CD4-positive, alpha-beta T cell treated with Interleukin-17A for 1 hour (primary cell): ENCODE data around the gene VSTM4.
A peak's percentile ranks its signal among the peaks of the same experiment; 100 is the strongest.

Source experiments
- DNase-seq: peaks from one replicate; pipeline ENCODE4 v3.0.0-alpha.2; 2020

The VSTM4 gene

DNA sequence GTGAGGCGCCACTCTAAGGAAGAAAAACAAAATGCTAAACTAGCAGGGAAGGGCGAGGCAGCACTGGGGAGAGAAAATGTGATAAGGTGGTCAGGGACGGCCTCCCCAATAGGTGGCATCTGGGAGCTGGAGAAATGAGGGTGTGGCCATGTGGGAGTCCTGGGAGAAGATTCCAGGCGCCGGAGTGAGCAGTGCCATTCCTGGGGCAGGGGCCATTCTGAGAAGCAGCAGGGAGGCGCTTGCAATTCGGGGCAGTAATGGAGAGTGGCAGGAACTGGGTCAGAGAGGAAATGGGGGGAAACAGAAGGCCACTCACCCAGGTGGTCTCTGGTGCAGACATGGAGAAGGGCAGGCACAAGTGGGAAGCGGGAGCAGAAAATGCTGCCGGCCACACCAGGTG lies 113.9 kb downstream of the VSTM4 start:
- DNase-seq = no peak

- DNase-seq = no peak
Observed at GRCh38 chr10:49000437-49001398, 114.6 kb downstream of the VSTM4 start.

- DNase-seq = no peak
Observed at GRCh38 chr10:48999346-48999745, 116.0 kb downstream of the VSTM4 start.

DNA sequence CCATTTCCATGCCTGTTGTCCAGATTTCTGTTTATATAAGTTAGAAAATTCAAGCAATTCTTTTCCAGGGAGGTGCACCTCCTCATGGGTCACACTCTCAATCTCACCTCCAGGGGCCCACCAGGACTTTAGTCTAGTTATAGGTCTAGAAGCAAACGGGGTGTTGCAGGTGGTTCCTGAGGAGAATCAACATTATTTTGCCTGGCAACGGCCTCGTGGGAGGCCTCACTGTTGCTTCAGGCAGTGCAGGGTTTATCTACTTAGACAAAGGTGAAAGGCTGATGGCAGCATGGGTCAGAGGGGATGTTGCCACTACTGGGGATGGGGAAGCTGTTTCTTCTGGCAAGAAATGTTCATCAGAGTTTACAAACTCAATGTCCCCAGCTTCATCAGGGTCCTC lies 119.0 kb downstream of the VSTM4 start:
- DNase-seq = no peak

- DNase-seq = no peak
Observed at GRCh38 chr10:48993627-48994026, 121.7 kb downstream of the VSTM4 start.

- no peak for DNase-seq
Observed at GRCh38 chr10:48990226-48990625, 125.1 kb downstream of the VSTM4 start.

- DNase-seq = no peak
Observed at GRCh38 chr10:48985621-48986158, 129.6 kb downstream of the VSTM4 start.

GRCh38 chr10:48983648-48984351 lies 131.5 kb downstream of the VSTM4 start:
- no peak for DNase-seq

GRCh38 chr10:48982584-48982983 lies 132.7 kb downstream of the VSTM4 start:
- DNase-seq = no peak

GRCh38 chr10:48981310-48981907 lies 133.9 kb downstream of the VSTM4 start:
- peak; percentile 21 for DNase-seq

- no peak for DNase-seq
Observed at GRCh38 chr10:48978318-48978717, 137.0 kb downstream of the VSTM4 start.

- DNase-seq = no peak
Observed at GRCh38 chr10:48976196-48976595, 139.1 kb downstream of the VSTM4 start.

DNA sequence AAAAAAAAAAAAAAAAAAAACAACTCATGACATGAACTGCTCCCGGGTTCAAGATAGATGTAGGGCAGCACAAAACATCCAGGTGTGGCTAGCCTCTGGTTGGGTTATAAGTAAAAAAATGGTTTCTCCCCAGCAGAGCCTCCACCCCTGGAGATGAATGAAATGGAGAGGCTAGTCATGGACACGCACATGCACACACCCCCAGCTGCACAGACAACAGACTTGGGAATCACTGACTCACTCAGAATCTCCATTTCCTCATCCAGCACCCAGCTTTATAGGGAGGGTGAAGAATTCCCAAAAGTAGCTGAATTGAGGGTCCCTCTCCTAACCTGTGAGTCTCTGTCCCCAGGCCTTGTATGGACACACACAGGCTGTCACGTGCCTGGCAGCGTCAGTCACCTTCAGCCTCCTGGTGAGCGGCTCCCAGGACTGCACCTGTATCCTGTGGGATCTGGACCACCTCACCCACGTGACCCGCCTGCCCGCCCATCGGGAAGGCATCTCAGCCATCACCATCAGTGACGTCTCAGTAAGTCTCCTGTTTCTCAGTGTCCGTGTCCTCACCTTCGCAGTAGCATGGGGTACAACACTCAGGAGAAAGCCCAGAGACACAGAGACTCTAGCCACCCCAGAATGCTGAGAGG lies 140.7 kb downstream of the VSTM4 start:
- DNase-seq = no peak

- no peak for DNase-seq
Observed at GRCh38 chr10:48973065-48973464, 142.3 kb downstream of the VSTM4 start.

DNA sequence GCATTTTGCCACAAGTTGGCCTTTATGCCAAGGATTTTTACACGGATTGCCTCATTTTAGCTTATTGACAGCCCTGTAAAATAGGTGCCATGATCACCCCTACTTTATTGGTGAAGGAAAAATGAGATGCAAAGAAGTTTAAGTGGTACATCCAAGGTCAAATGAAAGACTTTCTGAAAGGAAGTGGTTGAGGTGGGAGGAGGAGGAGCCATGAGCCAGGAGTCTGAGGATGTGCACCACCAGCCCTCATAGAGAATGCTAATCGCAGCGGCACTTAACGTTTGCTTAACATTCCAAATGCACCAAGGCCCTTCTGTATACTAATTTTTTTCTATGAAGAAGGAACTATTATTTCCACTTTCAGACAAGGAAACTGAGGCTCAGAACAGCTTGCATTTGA lies 144.7 kb downstream of the VSTM4 start:
- DNase-seq = no peak

DNA sequence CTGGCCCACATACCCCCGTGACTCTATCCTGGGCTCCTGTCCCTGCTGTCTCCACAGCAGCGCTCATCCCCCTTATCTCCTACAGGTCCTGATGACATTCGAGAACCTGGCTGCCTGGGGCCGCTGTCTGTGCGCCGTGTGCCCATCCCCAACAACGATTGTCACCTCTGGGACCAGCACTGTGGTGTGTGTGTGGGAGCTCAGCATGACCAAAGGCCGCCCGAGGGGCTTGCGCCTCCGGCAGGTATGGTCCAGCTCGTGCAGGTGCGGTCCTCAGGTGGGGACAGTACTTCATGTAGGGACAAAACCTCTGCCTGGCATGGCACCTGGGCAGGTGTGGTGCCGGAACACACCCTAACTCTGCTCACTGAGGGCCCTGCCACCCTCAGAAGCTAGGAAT lies 145.3 kb downstream of the VSTM4 start:
- no peak for DNase-seq

DNA sequence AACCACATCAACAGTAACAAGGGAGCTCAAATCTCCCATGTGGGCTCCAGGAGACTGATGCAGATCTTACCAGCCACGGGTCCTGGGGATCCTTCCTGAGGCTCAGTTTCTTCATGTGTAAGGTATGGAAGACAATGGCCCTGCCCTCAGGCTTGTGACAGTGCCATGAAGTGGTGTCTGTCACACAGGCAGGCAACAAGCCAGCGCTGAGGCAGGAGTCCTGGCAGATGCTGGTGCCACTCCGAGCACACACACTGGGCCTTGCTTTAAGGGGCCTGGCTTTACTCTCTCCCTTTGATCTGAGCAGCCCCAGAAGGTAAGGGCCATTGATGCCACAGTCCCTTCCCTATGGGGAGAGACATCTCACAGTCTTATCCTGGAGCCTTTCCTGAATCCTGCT lies 147.3 kb downstream of the VSTM4 start:
- no peak for DNase-seq

- DNase-seq = no peak
Observed at GRCh38 chr10:48965460-48965859, 149.9 kb downstream of the VSTM4 start.
